Measurements from ENCODE around the gene RAD9B. TPM values are rescaled to one million over a fixed set of nuclear protein-coding genes. Genes with fewer than 3 reads are reported as not detected.
"Not testable (repeated sequence)": the region's sequence is repeated elsewhere in the genome, so short reads cannot be mapped to it uniquely, and the experiment has no call there.

RAD9B gene
- total and polyA plus RNA-seq, 4 donors: 0.12 to 1.5 (median 0.61) TPM

DNA sequence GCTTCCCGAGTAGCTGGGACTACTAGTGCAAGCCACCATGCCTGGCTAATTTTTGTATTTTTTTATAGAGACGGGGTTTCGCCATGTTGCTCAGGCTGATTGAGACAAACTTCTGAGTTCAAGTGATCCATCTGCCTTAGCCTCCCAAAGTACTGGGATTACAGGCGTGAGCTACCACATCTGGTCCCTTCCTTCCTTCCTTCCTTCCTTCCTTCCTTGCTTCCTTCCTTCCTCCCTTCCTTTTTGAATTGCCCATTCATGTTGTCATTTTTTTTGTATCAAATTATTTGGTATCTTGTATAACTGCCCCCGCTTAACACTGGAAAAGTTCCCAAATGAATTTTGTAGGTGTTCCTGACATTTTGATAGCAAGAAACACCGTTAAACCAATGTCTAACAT lies 11.7 kb downstream of the RAD9B start:
- no peaks in the 10 kb centered on the region for H3K4me1 ChIP-seq (ENCODE audit: control insufficient read depth in 5 of 5, insufficient read depth in 5 of 5, low read length in 5 of 5)
- no peak for DNase-seq
- H3K9me3 ChIP-seq (ENCODE audit: control insufficient read depth in 4 of 4, insufficient read depth in 3 of 4, low read length in 3 of 4): no peaks in the 10 kb centered on the region
- H3K36me3 ChIP-seq (ENCODE audit: control insufficient read depth in 4 of 4, insufficient read depth in 4 of 4, low read length in 4 of 4): peaks cover 0 to 4% (median 0%) of the 10 kb centered on the region in 4 donors
- no peaks in the 10 kb centered on the region for H3K27me3 ChIP-seq (ENCODE audit: control insufficient read depth in 3 of 3, insufficient read depth in 3 of 3, low read length in 2 of 3)
- no peak for ATAC-seq (ENCODE audit: insufficient read depth, low FRiP score)
- TF ChIP-seq, protein P1, sequence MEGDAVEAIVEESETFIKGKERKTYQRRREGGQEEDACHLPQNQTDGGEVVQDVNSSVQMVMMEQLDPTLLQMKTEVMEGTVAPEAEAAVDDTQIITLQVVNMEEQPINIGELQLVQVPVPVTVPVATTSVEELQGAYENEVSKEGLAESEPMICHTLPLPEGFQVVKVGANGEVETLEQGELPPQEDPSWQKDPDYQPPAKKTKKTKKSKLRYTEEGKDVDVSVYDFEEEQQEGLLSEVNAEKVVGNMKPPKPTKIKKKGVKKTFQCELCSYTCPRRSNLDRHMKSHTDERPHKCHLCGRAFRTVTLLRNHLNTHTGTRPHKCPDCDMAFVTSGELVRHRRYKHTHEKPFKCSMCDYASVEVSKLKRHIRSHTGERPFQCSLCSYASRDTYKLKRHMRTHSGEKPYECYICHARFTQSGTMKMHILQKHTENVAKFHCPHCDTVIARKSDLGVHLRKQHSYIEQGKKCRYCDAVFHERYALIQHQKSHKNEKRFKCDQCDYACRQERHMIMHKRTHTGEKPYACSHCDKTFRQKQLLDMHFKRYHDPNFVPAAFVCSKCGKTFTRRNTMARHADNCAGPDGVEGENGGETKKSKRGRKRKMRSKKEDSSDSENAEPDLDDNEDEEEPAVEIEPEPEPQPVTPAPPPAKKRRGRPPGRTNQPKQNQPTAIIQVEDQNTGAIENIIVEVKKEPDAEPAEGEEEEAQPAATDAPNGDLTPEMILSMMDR (IDR thresholded peaks at IDR 0.05; ENCODE audit: control extremely low read depth, extremely low read depth): no peak
- no peak overlapping the region for H3K27ac ChIP-seq (ENCODE audit: low read depth in 1 of 2, low read length in 1 of 2)
- no peak overlapping the region for H3K9ac ChIP-seq (ENCODE audit: insufficient read depth in 1 of 2, low read length in 2 of 2)
- no peak overlapping the region for H3K4me3 ChIP-seq
- 66 to 78% methylated on average over 6 of the region's 6 CpGs for WGBS, 2 donors

DNA sequence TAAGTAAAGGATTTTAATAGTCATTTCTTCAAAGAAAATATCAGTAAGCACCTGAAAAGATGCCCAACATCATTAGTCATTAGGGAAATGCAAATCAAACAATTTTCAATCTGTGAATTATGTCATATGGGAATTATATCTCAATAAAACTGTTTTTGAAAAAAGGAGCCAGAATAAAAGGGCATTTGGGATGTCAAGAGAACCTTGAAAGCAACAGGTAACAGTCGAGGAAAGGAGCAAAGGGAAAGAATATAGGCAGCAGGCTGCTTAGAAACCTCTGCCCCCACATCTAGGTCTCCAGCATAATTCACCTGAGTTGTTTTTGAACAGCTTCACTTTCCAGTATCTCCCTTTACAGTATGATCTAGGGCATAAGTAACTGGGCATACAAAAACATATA lies 12.2 kb downstream of the RAD9B start:
- 68 to 88% methylated on average over 1 of the region's 1 CpG for WGBS, 2 donors

DNA sequence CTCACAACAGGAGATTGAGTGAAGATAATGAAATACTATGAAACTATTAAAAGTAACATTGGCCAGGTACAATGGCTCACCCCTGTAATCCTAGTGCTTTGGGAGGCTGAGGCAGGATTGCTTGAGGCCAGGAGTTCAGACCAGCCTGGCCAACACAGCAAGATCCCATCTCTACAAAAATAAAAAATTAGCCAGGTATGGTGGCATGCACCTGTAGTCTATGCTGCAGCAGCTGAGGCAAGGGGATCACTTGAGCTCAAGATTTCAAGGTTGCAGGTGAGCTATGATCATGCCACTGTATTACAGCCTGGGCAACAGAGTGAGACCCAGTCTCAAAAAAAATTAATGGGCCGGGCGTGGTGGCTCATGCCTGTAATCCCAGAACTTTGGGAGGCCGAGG lies 14.9 kb downstream of the RAD9B start:
- no peaks in the 10 kb centered on the region for H3K27me3 ChIP-seq (ENCODE audit: control insufficient read depth in 3 of 3, insufficient read depth in 3 of 3, low read length in 2 of 3)
- no peak overlapping the region for H3K9ac ChIP-seq (ENCODE audit: insufficient read depth in 1 of 2, low read length in 2 of 2)
- 91 to 96% methylated on average over 3 of the region's 3 CpGs for whole genome bisulfite sequencing, 2 donors
- no peak for ATAC-seq (ENCODE audit: insufficient read depth, low FRiP score)
- H3K9me3 ChIP-seq (ENCODE audit: control insufficient read depth in 4 of 4, insufficient read depth in 3 of 4, low read length in 3 of 4): no peaks in the 10 kb centered on the region
- no peaks in the 10 kb centered on the region for H3K4me1 ChIP-seq (ENCODE audit: control insufficient read depth in 5 of 5, insufficient read depth in 5 of 5, low read length in 5 of 5)
- no peak overlapping the region for H3K27ac ChIP-seq (ENCODE audit: low read depth in 1 of 2, low read length in 1 of 2)
- peaks cover 0 to 4% (median 0%) of the 10 kb centered on the region in 4 donors for H3K36me3 ChIP-seq (ENCODE audit: control insufficient read depth in 4 of 4, insufficient read depth in 4 of 4, low read length in 4 of 4)
- TF ChIP-seq, protein P1 (IDR thresholded peaks at IDR 0.05; ENCODE audit: control extremely low read depth, extremely low read depth): no peak
- H3K4me3 ChIP-seq: no peak overlapping the region
- DNase-seq: no peak

More for the DNA sequence above, 12.2 kb downstream of the RAD9B start:
- no peaks in the 10 kb centered on the region for H3K27me3 ChIP-seq (ENCODE audit: control insufficient read depth in 3 of 3, insufficient read depth in 3 of 3, low read length in 2 of 3)
- H3K27ac ChIP-seq (ENCODE audit: low read depth in 1 of 2, low read length in 1 of 2): no peak overlapping the region
- no peaks in the 10 kb centered on the region for H3K9me3 ChIP-seq (ENCODE audit: control insufficient read depth in 4 of 4, insufficient read depth in 3 of 4, low read length in 3 of 4)
- H3K9ac ChIP-seq (ENCODE audit: insufficient read depth in 1 of 2, low read length in 2 of 2): no peak overlapping the region
- no peak for ATAC-seq (ENCODE audit: insufficient read depth, low FRiP score)
- TF ChIP-seq, protein P1 (IDR thresholded peaks at IDR 0.05; ENCODE audit: control extremely low read depth, extremely low read depth): no peak
- H3K4me1 ChIP-seq (ENCODE audit: control insufficient read depth in 5 of 5, insufficient read depth in 5 of 5, low read length in 5 of 5): no peaks in the 10 kb centered on the region
- peaks cover 0 to 4% (median 0%) of the 10 kb centered on the region in 4 donors for H3K36me3 ChIP-seq (ENCODE audit: control insufficient read depth in 4 of 4, insufficient read depth in 4 of 4, low read length in 4 of 4)
- DNase-seq: no peak
- no peak overlapping the region for H3K4me3 ChIP-seq

DNA sequence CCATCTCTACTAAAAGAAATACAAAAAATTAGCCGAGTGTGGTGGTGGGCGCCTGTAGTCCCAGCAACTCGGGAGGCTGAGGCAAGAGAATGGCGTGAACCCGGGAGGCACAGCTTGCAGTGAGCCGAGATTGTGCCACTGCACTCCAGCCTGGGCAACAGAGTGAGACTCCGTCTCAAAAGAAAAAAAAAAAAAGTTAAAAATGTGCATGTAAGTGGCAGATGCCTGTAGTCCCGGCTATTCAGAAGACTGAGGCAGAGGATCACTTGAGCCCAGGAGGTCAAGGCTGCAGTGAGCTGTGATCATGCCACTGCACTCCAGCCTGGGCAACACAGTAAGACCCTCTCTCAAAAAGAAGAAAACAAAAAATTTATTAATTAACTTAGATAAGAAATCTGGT lies 15.9 kb downstream of the RAD9B start:
- H3K4me3 ChIP-seq; H3K36me3 ChIP-seq (ENCODE audit: control insufficient read depth in 4 of 4, insufficient read depth in 4 of 4, low read length in 4 of 4); H3K9me3 ChIP-seq (ENCODE audit: control insufficient read depth in 4 of 4, insufficient read depth in 3 of 4, low read length in 3 of 4); H3K9ac ChIP-seq (ENCODE audit: insufficient read depth in 1 of 2, low read length in 2 of 2); H3K4me1 ChIP-seq (ENCODE audit: control insufficient read depth in 5 of 5, insufficient read depth in 5 of 5, low read length in 5 of 5); DNase-seq; H3K27ac ChIP-seq (ENCODE audit: low read depth in 1 of 2, low read length in 1 of 2); ATAC-seq (ENCODE audit: insufficient read depth, low FRiP score); H3K27me3 ChIP-seq (ENCODE audit: control insufficient read depth in 3 of 3, insufficient read depth in 3 of 3, low read length in 2 of 3): not testable (repeated sequence)
- WGBS, 2 donors: 93 to 96% methylated on average over 8 of the region's 8 CpGs

DNA sequence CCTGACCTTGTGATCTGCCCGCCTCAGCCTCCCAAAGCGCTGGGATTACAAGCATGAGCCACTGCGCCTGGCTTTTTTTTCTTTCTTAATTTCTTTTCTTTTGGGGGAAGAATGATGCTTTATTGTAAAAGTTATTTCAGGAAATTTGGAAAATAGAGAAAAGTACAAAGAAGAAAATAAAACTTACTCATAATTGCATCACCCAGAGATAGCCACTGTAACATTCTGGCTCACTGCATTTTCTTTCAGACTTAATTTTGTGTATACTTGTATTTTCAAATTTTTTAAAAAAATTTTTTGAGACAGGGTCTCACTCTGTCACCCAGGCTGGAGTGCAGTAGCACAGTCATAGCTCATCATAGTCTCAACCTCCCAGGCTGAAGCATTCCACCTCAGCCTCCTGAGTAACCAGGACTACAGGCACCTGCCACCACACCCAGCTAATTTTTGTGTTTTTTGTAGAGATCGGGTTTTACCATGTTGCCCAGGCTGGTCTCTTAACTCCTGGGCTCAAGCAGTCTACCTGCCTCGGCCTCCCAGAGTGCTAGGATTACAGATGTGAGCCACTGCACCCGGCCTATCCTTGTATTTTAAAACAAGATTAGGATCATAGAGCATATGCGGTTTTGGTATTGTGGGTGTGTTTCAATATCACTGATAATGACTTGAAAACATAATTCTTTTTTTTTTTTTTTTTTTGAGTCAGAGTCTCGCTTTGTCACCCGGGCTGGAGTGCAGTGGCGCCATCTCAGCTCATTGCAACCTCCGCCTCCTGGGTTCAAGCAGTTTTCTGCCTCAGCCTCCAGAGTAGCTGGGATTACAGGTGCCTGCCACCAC lies 19.0 kb downstream of the RAD9B start:
- not testable (repeated sequence) for H3K4me1 ChIP-seq (ENCODE audit: control insufficient read depth in 5 of 5, insufficient read depth in 5 of 5, low read length in 5 of 5); H3K27ac ChIP-seq (ENCODE audit: low read depth in 1 of 2, low read length in 1 of 2); DNase-seq; H3K36me3 ChIP-seq (ENCODE audit: control insufficient read depth in 4 of 4, insufficient read depth in 4 of 4, low read length in 4 of 4); H3K4me3 ChIP-seq; H3K9me3 ChIP-seq (ENCODE audit: control insufficient read depth in 4 of 4, insufficient read depth in 3 of 4, low read length in 3 of 4); H3K9ac ChIP-seq (ENCODE audit: insufficient read depth in 1 of 2, low read length in 2 of 2); ATAC-seq (ENCODE audit: insufficient read depth, low FRiP score); H3K27me3 ChIP-seq (ENCODE audit: control insufficient read depth in 3 of 3, insufficient read depth in 3 of 3, low read length in 2 of 3)
- WGBS, 2 donors: 88 to 94% methylated on average over 11 of the region's 11 CpGs

Data from lung (tissue), 12 donors.